PC-3 (cell line): Measurements from ENCODE around the gene DDTL.

Experiments used
- EZH2 ChIP-seq: fragments of 300-600 bp; sonication (generic); IDR thresholded peaks from one replicate; pipeline ENCODE4 v1.6.1; 2017; ENCODE audit warnings: antibody characterized with exemption, mild to moderate bottlenecking, low read length; ENCODE audit not compliant: unreplicated experiment
- TF ChIP-seq, protein P1 (sequence below): fragments of 300-600 bp; sonication (generic); conservative IDR thresholded peaks from 2 replicates; pipeline ENCODE4 v1.5.1; 2017; ENCODE audit warnings: antibody characterized with exemption, low read depth, mild to moderate bottlenecking, low read length

- TF ChIP-seq, protein P1, sequence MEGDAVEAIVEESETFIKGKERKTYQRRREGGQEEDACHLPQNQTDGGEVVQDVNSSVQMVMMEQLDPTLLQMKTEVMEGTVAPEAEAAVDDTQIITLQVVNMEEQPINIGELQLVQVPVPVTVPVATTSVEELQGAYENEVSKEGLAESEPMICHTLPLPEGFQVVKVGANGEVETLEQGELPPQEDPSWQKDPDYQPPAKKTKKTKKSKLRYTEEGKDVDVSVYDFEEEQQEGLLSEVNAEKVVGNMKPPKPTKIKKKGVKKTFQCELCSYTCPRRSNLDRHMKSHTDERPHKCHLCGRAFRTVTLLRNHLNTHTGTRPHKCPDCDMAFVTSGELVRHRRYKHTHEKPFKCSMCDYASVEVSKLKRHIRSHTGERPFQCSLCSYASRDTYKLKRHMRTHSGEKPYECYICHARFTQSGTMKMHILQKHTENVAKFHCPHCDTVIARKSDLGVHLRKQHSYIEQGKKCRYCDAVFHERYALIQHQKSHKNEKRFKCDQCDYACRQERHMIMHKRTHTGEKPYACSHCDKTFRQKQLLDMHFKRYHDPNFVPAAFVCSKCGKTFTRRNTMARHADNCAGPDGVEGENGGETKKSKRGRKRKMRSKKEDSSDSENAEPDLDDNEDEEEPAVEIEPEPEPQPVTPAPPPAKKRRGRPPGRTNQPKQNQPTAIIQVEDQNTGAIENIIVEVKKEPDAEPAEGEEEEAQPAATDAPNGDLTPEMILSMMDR, result no peak
- no peak for TF ChIP-seq EZH2
These were observed 38.5 kb downstream of the DDTL start, which contains the start of gene GSTT4 for GRCh38 chr22:24005201-24005600.
